Measurements from ENCODE around the gene MDM1.

Gene MDM1

GRCh38 chr12:68354977-68355541, 22.9 kb upstream of the MDM1 start:
- DNase-seq: no peak

- no peak for DNase-seq
Measured at GRCh38 chr12:68352067-68352466, 19.9 kb upstream of the MDM1 start.

DNA sequence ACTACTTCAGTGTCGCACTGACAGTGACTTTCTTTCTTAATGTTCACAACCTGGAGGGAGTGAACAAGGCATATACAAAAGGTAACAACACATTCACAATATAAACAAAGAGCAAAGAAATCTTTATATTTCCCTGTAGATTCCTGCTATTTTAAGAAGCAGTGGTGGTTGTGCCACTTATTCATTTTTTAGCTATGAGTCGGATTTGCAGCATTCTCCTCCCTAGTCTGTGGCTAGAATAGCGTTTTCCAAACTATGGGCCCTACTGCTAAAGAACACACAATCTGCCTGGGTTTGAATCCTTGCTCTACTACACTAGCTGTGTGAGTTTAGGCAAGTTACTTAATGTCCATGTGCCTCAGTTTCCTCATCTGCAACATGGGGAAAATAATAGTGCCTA, 18.6 kb upstream of the MDM1 start:
- no peak for DNase-seq

DNA sequence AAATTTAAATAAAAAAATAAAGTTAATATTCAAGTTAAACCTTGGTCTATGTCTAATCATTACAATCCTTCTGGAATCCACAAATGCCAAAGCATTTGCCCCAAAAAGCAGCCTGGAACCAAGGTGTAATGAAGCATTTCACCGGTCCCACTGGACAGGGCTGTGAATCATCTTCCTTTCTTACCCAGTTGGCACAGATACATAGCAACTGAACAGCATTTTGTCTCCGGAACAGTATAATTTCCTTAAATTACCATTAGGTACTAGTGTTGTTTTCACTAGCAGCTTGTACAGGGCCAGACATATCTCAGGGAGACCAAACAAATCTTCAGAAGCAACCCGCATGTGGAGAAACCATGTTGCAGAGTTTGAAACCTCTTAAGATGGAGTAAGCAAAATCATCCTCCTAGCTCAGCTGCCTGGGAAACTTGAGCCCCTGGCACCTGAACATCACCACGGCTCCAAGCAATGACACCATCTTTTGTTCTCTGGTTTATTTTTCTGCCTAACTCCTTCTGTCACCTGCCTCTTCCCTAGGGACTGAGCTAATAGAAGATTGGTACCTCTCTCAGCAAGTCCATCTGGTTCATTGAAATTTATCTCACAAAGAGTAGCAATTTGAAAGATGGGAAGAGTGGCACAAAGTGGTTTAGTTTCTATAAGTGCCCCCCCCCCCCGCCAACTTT, 17.9 kb upstream of the MDM1 start:
- DNase-seq: peak; percentile 87 to 89

GRCh38 chr12:68349220-68349621, 17.1 kb upstream of the MDM1 start:
- peak in 1 of 2 experiments; percentile 37 for DNase-seq

DNA sequence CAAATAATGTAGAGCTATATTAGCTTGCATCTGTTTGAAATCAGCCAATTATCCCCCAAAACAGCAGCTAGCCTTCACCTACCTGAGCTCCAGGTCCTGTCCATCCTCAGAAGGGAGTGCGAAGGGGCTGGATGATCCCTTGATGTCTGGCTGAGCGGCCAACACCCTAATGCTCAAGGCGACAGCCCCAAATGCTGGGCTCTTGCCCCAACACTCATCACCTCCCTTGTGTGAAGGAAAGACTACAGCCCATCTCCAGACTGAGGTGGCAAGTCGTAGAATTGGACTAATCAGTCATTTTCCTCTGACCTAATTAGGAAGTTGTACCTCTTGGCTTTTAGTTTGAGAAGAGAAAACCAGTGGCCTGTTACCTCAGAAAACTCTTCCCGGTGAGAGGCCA, 16.3 kb upstream of the MDM1 start:
- DNase-seq: no peak

- no peak for DNase-seq
Measured at GRCh38 chr12:68345763-68346162, 13.6 kb upstream of the MDM1 start.

- no peak for DNase-seq
Measured at GRCh38 chr12:68344126-68344525, 12.0 kb upstream of the MDM1 start.

- DNase-seq: peak in 1 of 2 experiments; percentile 45
Measured at GRCh38 chr12:68342966-68343365, 10.8 kb upstream of the MDM1 start.

GRCh38 chr12:68341822-68342221, 9.7 kb upstream of the MDM1 start:
- no peak for DNase-seq

- no peak for DNase-seq
Measured at GRCh38 chr12:68340404-68341270, 8.5 kb upstream of the MDM1 start.

GRCh38 chr12:68336889-68337303, 4.7 kb upstream of the MDM1 start:
- peak; percentile 56 to 70 for DNase-seq

GRCh38 chr12:68335462-68335861, 3.3 kb upstream of the MDM1 start:
- no peak for DNase-seq

DNA sequence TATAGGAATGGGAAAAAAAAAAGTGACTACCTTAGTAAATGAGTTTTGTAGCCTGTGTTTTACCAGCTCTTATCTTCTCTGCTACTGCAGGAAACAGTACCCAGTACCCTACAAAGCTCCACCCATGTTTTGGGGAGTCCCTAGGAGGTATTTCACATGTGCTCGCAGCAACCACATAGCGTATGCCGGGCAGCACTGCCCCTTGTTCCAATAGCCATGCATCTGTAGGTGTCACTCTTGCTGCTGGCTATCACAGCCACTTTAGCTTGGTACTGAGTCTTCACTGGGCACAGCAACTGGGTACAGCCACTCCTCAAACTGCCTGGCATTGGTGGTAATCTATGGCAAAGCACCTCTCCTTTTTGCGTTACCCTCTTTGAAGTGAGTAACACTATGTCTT, 2.0 kb upstream of the MDM1 start:
- peak; percentile 33 to 49 for DNase-seq

DNA sequence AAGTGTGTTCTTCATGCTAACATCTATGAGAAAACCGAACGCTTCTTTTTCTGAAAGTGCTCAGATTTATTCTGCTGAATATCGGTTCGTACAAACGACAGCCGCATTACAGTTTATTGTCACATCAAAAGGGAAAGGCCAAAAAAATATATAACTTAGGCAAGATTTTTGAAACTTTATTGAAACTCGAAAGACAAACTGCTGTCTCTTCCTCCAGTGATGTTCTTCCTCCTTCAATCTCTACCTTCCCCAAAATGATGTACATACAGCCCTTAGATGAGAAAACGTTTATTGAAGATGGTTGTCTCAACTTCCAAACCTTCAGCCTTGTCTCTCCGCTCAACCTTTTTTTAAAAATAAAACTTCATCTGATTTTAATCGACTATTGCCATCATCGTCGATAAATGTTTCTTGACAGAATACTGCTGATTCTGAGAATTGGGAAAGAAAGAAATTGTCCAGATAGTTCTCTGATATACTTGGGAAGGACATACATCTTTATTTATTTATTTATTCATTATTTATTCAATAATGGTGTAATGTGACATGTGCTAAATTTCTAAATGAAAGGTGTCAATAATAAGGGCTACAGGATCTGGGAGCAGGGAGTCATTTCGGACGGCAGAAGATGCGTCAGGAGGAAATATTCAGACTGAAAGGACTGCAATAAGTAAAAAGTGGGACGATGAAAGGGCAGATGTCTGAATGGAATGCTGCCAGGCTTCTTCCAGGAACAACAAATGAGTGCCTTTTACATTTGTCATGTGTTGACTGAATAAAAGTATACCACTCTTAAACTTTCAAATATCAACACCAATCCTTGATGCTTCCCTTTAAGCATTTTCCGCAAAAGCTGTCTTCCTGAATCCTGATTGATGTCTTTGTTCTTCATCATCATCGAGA, 817 bp upstream of the MDM1 start:
- DNase-seq: no peak

DNA sequence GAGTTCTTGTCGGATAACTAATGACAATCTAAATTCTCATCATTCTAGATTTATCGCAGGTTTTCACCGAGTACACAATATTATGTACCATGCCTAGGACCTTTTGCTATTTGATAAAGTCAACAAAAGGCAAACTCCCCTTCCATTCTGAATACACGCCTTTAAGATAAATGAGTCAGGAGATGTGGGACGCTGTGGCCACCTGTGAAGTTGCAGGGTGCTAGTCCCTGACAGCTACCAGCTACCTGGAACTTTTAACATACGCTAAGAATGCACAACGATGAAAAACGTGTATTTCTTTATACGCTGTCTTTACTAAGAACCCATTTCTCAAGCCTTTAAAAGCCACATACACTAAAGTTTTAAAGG, 678 bp downstream of the MDM1 start:
- DNase-seq: no peak

DNA sequence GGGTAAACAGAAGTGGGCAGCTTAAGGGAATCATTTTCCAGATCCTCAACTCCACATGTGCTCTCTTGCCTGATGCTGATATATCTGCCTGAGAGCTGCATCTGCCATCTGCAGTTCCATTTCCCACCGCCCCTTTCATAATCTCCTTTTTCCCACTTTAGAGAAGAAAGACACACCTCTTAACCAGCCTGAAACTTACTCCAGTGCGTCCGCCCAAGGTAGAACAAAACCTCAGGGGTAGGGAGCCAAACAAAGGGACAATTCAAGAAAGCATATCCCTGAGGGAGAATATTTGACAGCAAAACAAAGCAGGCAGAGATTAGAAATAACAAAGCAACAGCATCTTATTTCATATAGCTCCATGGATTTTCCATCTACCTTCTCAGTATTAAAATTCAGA, 4.3 kb downstream of the MDM1 start:
- DNase-seq: no peak

GRCh38 chr12:68326716-68327115, 5.4 kb downstream of the MDM1 start:
- DNase-seq: no peak

DNA sequence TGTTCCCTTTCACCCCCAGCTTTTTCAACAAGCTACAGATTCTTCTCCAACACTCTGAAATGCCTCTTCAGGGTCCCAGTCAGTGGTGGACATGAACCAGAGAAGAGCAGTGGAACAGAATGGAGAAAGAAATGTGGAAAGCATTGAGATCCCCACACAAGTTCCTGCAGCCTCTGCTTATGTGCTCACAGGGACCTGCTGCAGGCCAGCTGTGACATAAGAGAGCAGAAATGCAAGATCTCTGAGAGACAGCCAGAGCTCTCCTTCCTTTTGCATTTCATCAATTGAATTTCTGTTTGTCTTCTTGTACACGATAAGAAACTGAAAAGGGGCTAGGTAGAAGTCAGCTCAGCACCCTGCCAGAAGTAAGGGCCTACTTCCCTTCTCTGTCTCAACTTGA, 6.2 kb downstream of the MDM1 start:
- no peak for DNase-seq

GRCh38 chr12:68324531-68324930, 7.6 kb downstream of the MDM1 start:
- DNase-seq: no peak

GRCh38 chr12:68321140-68321539, 11.0 kb downstream of the MDM1 start:
- no peak for DNase-seq

DNA sequence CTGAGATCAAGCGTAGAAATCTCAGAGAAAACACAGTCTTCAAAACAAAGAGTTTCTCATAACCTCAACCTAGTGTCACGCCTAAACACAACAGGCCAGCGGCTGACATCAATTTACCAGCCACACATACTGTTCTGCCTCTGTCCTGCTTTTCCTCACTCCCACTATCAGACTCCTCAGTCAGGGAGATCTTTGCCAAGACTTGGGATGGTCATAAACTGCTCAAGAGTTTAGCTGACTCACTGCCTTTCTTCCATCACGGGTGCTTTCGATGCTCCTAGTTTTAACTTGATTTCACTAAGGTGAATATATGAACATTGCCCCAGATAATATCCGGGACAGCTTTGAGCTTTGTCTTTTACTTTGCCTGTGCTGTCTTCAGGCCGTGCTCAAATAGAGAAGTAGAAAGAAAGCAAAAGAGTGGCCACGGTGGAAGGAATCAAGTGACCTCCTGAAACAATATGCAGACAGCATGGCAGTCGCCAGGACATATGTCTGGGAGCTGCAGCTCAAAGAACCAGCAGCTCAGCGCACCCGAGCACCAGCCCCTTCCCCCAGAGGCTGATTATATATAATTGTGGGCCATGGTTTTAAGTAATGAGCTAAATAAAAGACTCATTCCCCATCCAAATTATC, 12.1 kb downstream of the MDM1 start:
- DNase-seq: no peak

All from NCI-H1930 (cell line).